HG02759 (cell line): Measurements from ENCODE around the gene SLX4IP.

Experiments used
- ATAC-seq: cut with Tn5 transposase; IDR thresholded peaks from one replicate; pipeline ENCODE4 v1.9.1; 2021; ENCODE audit warnings: mild to moderate bottlenecking, moderate library complexity; ENCODE audit not compliant: unreplicated experiment

Gene SLX4IP

GRCh38 chr20:10465135-10465534, 30.0 kb downstream of the SLX4IP start:
- ATAC-seq = no peak

GRCh38 chr20:10466325-10466724, 31.2 kb downstream of the SLX4IP start:
- ATAC-seq = no peak

- ATAC-seq = no peak
These were observed 31.8 kb downstream of the SLX4IP start for GRCh38 chr20:10466855-10467254.

- no peak for ATAC-seq
These were observed 32.7 kb downstream of the SLX4IP start for GRCh38 chr20:10467681-10468339.

GRCh38 chr20:10468340-10468845, 33.3 kb downstream of the SLX4IP start:
- no peak for ATAC-seq

- no peak for ATAC-seq
These were observed 34.0 kb downstream of the SLX4IP start for GRCh38 chr20:10469056-10469455.

- peak; percentile 62 for ATAC-seq
These were observed 34.5 kb downstream of the SLX4IP start for GRCh38 chr20:10469599-10469998.

GRCh38 chr20:10470276-10470675, 35.2 kb downstream of the SLX4IP start:
- ATAC-seq = no peak

GRCh38 chr20:10472871-10473270, 37.8 kb downstream of the SLX4IP start:
- no peak for ATAC-seq

- no peak for ATAC-seq
These were observed 39.6 kb downstream of the SLX4IP start for GRCh38 chr20:10474606-10475184.

GRCh38 chr20:10475225-10475624, 40.1 kb downstream of the SLX4IP start:
- no peak for ATAC-seq

- ATAC-seq = peak; percentile 72
These were observed 41.2 kb downstream of the SLX4IP start for GRCh38 chr20:10476319-10476724.

GRCh38 chr20:10478205-10478604, 43.1 kb downstream of the SLX4IP start:
- peak; percentile 76 for ATAC-seq

- no peak for ATAC-seq
These were observed 43.8 kb downstream of the SLX4IP start for GRCh38 chr20:10478930-10479329.

- no peak for ATAC-seq
These were observed 46.6 kb downstream of the SLX4IP start for GRCh38 chr20:10481676-10482075.

GRCh38 chr20:10483691-10484090, 48.6 kb downstream of the SLX4IP start:
- no peak for ATAC-seq

GRCh38 chr20:10487142-10488136, 52.3 kb downstream of the SLX4IP start:
- no peak for ATAC-seq

- no peak for ATAC-seq
These were observed 53.4 kb downstream of the SLX4IP start for GRCh38 chr20:10488534-10488933.

- ATAC-seq = no peak
These were observed 54.7 kb downstream of the SLX4IP start for GRCh38 chr20:10489853-10490252.

GRCh38 chr20:10490257-10490656, 55.2 kb downstream of the SLX4IP start:
- no peak for ATAC-seq

- no peak for ATAC-seq
These were observed 55.6 kb downstream of the SLX4IP start for GRCh38 chr20:10490706-10491105.
